ENCODE data around the gene TMEM238.

TMEM238 gene

GRCh38 chr19:55354698-55355212, 29.3 kb downstream of the TMEM238 start, which contains the start of gene COX6B2:
Gene COX6B2 (minus strand): TSS chr19:55354719. CDS start chr19:55354521, 198 bp downstream.
- no peak for DNase-seq

GRCh38 chr19:55353803-55354697, 30.0 kb downstream of the TMEM238 start:
- DNase-seq: no peak

- DNase-seq: no peak
Observed at GRCh38 chr19:55353356-55353802, 30.7 kb downstream of the TMEM238 start.

GRCh38 chr19:55352549-55353145, 31.4 kb downstream of the TMEM238 start:
- DNase-seq: no peak

DNA sequence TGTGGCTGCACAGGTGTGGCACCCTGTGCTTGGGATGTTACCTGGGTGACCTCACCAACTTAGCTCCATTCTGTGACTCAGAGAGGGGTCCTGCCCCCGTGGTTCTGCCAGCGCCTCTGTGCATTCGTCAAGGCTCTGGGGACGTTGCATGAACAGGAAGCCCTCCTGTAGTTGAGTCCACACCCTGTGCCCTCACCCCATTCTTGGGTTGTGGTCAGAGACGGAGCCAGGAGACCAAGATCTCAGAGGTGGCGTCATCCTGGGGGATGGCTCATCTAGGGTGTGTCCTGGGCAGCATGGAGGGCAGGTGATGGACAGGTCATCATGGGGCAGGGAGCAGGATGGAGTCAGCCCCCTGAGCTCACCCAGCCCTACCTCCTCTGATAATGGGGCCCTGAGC, 32.1 kb downstream of the TMEM238 start:
- DNase-seq: no peak

DNA sequence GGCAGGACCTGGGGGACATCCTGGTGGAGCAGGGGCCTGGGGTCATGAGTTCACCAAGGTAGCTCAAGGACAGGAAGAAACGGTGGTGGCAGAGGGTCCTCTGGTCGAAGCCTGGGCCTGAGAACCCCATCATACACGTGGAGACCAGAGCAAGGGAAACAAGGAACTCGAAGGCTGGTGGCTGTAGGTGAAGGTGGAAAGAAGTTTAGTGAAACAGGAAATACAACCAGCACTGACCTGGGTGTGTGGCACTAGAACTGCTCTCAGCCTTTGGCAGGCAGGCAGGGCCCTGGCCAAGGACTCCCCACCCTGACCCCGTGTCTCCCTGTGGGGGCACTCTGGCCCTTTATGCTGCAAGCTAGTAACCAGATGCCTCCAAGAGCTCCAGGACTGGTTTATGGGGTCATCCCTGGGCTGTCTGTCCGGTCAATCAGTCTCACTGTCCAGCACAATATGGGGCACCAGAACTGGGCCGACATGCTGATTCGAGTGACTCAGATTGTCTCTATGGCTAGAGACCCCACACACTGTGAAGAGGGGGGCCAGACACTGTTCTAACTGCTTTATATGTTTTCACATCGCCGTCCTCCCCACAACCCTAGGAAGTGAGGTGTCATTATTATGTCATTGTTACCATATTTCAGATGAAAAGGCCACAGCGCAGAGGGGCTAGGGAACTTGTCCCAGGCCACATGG, 33.3 kb downstream of the TMEM238 start:
- no peak for DNase-seq

- DNase-seq: no peak
Observed at GRCh38 chr19:55348317-55349034, 35.6 kb downstream of the TMEM238 start.

GRCh38 chr19:55347442-55348009, 36.6 kb downstream of the TMEM238 start:
- no peak for DNase-seq

DNA sequence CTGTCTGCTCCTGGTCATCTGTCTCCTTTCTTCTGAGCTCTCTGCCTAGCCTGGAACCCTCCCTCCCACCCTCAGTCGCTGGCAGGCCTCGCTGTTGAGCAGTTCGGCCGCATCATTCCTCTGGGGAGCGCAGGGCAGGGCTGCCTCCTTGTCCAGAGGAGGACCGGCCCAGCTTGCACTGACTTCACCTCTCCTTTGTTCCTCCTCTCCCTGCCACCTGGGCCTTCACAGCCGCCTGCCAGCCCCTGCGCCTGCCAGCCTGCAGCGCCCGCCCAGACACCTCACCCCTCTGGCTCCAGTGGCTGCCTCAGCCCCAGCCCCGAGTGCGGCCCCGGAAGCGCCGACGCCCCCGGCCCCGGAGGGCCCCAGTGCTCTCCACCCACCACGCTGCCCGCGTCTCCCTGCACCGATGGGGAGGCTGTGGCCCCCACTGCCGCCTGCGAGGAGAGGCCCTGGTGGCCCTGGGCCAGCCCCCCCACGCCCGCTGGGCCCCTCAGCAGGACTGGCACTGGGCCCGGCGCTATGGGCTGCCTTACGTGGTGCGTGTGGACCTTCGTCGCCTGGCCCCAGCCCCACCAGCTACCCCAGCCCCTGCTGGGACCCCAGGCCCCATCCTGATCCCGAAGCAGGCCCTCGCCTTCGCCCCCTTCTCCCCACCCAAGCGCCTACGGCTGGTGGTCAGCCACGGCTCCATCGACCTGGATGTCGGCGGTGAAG, 37.2 kb downstream of the TMEM238 start:
- no peak for DNase-seq

- no peak for DNase-seq
Observed at GRCh38 chr19:55345818-55346724, 38.0 kb downstream of the TMEM238 start.

DNA sequence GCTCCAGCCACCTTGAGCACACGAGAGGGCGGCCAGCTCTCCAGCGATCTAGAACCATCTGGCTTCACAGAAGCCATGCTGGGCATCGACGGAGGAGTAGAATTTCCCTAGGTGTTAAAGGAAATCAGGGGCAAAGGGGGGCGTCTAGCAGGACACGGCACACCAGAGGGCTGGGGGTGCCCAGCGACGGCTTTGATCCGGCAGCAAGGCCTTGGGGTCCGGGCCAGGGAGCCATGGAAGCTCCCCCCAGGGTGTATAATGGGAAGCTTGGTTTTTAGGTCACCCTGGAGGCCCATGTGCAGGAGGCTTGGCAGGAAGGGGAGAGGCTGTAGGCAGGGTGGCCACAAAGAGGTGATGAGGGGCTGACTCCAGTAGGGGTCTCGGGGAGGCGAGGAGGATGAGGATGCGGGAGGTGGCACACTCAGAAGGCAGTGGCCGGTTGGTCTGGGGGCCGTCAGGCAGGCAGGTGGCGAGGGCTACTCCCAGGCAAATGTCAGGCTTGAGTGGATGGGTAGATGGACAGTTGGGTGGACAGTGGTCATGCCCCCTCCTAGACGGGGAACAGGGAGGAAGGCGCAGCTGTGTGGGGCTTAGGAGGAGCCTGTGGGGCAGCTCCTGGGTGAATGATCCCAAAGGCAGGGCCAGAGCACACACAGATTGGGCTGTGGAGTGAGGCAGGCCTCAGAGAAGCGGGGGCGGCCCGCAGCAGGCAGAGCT, 38.8 kb downstream of the TMEM238 start:
- no peak for DNase-seq

DNA sequence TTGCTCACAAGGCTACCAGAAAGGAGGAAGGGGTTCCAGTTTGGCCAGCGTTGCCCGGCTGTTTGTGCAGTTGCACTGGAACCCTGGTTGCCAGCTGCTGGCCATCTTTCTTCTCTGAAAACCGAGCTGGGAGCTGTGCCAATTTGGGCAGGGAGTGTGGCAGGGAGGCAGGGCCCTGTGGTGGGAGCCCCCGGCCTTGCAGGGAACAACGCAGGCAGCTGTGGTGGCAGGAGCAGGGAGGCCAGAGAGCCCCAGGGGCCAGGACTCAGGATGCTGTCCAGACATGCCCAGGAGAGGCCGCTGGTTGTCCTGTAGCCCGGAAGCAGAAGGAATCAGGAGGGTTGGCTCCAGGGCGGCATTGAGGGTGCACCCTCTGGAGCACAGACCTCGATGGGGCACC, 39.6 kb downstream of the TMEM238 start:
- DNase-seq: no peak

DNA sequence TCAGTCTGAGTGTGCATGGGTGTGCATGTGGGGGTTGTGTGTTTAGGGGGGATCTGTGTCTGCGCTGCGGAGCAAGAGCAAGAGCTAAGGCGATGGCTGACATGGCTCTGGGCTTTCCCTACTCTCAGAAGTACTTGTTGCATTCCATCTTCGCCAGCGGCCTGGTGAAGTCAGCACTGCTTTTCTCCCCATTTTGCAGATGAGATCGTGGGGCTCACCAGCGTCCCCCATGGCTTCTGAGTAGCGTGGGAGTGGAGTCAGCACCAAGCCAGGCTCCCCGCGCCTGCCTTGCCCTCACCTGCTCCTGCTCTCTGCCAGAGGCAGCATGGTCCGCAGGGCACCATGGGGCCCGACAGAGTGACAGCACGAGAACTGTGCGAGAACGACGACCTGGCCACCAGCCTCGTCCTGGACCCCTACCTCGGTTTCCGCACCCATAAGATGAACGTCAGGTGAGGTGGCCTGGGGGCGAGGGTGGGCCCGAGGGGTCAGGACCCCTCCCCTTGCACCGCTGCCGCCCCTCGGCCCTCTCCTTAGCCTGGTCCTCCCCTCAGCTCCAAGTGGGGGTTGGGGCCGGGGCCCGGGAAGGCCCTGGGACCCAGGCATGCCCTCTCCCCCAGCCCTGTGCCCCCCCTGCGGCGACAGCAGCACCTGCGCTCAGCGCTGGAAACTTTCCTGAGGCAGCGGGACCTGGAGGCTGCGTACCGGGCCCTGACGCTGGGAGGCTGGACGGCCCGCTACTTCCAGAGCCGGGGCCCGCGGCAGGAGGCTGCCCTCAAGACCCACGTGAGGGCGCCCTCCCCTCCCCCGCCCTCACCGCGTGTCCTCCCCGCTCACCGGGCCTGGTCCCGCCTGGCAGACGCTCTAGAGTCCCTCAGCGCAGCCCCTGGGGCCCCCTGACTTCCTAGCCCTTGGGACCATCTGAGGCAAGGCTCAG, 42.2 kb downstream of the TMEM238 start:
- DNase-seq: no peak

DNA sequence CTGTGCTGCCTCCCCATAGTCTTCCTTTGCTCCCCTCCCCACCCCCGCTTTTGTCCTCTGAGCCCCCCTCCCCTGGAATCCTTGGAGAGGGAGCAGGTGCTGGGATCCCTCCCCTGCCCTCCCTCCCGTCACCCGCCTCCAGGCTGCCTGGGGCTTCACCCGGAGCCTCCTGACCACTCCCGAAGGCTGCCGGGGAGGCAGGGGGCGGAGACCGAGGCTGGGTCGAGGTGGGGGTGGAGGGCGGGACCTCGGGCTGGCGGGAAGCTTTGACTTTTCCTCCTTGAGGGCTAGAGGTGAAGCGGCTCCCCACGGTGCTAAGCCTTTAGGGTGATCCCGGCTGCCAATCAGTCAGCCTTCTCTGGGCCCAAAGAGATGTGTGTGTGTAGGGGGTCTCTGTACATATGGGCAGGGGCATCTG, 42.9 kb downstream of the TMEM238 start:
- peak; percentile 94 for DNase-seq

DNA sequence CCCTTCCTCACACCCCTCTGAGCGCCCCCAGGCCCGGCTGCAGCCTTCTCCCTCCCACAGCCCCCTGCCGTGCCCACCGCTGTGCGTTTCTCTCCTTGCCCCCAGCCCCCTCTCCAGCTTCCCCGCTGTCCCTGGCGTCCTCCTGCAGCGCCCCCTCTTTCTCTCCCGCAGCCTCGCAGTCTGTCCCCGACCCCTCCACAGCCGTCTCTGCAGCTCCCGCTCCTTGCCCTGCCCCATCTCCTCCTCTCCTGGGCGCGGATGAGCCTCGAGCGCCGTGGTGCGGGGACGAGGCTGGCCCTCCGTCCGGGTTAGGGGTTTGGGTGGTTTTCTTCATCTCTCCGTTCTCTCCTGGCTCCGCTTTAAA, 43.3 kb downstream of the TMEM238 start:
- peak; percentile 52 for DNase-seq

DNA sequence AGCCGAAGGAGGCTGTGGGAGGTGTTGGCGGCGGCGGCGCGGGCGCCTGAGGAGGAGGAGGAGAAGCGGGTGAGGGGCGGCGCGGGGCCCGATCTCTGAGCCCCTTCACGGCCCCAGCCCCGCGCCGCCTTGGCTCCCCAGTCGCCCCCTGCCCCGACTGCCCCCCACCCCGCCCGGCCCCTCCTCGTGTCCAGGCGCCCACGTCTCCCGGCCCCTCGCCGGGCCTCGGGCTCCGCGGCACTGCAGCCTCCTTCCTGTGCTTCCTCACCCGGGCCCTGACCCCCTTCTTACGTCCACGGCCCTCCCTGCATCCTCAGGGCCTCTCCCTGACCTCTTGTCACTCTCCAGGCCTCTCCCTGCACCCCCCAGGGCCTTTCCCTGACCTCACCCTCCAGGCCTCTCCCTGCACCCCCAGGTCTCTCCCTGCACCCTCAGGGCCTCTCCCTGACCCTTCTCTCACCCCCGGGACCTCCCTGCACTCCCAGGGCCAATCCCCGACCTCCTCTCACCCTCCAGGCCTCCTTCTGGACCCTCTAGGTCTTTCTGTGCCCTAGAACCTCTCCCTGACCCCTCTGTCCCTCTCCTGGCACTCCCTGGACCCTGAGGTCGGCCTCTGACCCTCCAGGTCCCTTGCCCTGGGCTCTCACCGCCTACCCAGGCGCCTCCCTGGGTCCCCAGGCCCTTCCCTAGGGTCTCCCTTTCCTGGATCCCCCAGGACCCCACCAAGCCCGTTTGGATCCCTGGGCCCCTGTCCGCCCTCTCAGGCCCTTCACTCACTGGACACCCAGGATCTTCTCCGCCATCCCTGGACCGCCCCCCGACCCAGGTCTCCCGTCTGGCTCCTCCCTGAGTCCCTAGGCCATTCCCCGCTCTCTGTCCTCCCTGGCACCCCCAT, 44.0 kb downstream of the TMEM238 start:
- no peak for DNase-seq

- DNase-seq: peak; percentile 100
Observed at GRCh38 chr19:55339105-55339888, 44.8 kb downstream of the TMEM238 start, which contains the start of gene KMT5C. Gene KMT5C (plus strand): TSS chr19:55339876. CDS start chr19:55341937, 2,061 bp downstream.
